Activated CD8-positive, alpha-beta memory T cell treated with anti-CD3 and anti-CD28 coated beads, Interleukin-2, amount 50 U/mL, for 24 hours (primary cell): ENCODE results near the gene WFS1.

Source experiments
- DNase-seq: peaks from one replicate; pipeline ENCODE4 v3.0.0-alpha.2; 2020; ENCODE audit errors: extremely low read depth

Gene WFS1

GRCh38 chr4:6235901-6236640 lies 33.6 kb upstream of the WFS1 start:
- DNase-seq: no peak

- DNase-seq: no peak
Measured at GRCh38 chr4:6236816-6237390, 32.7 kb upstream of the WFS1 start.

- DNase-seq: no peak
Measured at GRCh38 chr4:6239486-6239885, 30.2 kb upstream of the WFS1 start.

GRCh38 chr4:6239968-6240367 lies 29.7 kb upstream of the WFS1 start:
- DNase-seq: no peak

- DNase-seq: no peak
Measured at GRCh38 chr4:6241062-6241845, 28.4 kb upstream of the WFS1 start.

GRCh38 chr4:6242271-6243029 lies 27.2 kb upstream of the WFS1 start:
- DNase-seq: no peak

GRCh38 chr4:6245246-6246169 lies 24.1 kb upstream of the WFS1 start:
- no peak for DNase-seq

GRCh38 chr4:6246170-6246634 lies 23.4 kb upstream of the WFS1 start:
- DNase-seq: no peak

GRCh38 chr4:6248394-6248793 lies 21.3 kb upstream of the WFS1 start:
- no peak for DNase-seq

GRCh38 chr4:6250235-6250983 lies 19.2 kb upstream of the WFS1 start:
- DNase-seq: no peak

- no peak for DNase-seq
Measured at GRCh38 chr4:6250984-6251295, 18.7 kb upstream of the WFS1 start.

- no peak for DNase-seq
Measured at GRCh38 chr4:6251365-6251764, 18.3 kb upstream of the WFS1 start.

GRCh38 chr4:6252051-6252450 lies 17.6 kb upstream of the WFS1 start:
- DNase-seq: no peak

- no peak for DNase-seq
Measured at GRCh38 chr4:6253111-6253510, 16.5 kb upstream of the WFS1 start.

GRCh38 chr4:6253961-6254360 lies 15.7 kb upstream of the WFS1 start:
- no peak for DNase-seq

- DNase-seq: no peak
Measured at GRCh38 chr4:6256141-6256540, 13.5 kb upstream of the WFS1 start.

- DNase-seq: no peak
Measured at GRCh38 chr4:6257247-6258025, 12.2 kb upstream of the WFS1 start.

- no peak for DNase-seq
Measured at GRCh38 chr4:6258026-6258360, 11.7 kb upstream of the WFS1 start.

GRCh38 chr4:6258741-6259140 lies 10.9 kb upstream of the WFS1 start:
- DNase-seq: no peak

- no peak for DNase-seq
Measured at GRCh38 chr4:6259886-6260285, 9.8 kb upstream of the WFS1 start.
